Activated CD4-positive, CD25-positive, alpha-beta regulatory T cell treated with anti-CD3 and anti-CD28 coated beads, Interleukin-2, amount 50 U/mL, for 72 hours (primary cell): ENCODE results near the gene ERC1.
"Not testable (repeated sequence)": the region's sequence is repeated elsewhere in the genome, so short reads cannot be mapped to it uniquely, and the experiment has no call there.

ENCODE experiments used
- DNase-seq: peaks from one replicate; pipeline ENCODE4 v3.0.0; 2021

Gene ERC1

GRCh38 chr12:1255125-1255524 lies 264.1 kb downstream of the ERC1 start:
- DNase-seq: not testable (repeated sequence)

GRCh38 chr12:1255854-1256253 lies 264.8 kb downstream of the ERC1 start:
- DNase-seq: not testable (repeated sequence)

DNA sequence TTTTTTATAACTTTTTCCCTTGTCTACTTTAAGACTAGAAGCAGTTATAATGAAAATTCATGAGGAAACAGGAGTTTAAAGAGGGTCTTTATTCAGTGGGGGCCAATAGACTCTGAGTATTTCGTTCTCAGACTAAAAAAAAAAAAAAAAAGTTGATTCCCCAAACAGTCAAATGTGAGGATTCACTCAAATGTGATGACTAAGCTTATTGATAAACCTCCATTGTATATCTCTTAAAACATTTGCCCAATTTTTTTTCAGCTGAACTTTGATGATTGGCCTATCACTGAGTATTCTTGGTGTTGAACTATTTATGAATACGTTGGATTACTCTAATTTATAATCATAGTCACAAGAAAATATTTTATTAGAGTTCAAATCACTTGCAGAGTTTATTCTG lies 265.3 kb downstream of the ERC1 start:
- no peak for DNase-seq

- no peak for DNase-seq
Observed at GRCh38 chr12:1256991-1257390, 266.0 kb downstream of the ERC1 start.

- no peak for DNase-seq
Observed at GRCh38 chr12:1262011-1262410, 271.0 kb downstream of the ERC1 start.

DNA sequence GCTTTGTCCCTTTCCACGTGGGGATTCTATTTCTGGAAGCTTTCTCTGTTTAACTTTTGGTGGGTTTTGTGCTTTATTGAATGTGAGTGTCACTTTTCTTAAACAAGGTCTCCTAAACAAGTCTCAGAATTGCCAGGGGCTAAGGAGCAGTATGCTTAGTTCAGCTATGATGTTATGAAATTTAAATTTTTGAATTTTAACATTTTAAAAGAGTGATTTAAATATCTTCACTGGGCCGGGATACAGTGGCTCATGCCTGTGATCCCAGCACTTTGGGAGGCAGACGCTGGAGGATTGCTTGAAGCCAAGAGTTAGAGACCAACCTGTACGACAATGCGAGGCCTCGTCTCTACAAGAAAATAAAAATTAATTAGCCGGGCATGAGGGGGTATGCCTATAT lies 276.2 kb downstream of the ERC1 start:
- DNase-seq: no peak

DNA sequence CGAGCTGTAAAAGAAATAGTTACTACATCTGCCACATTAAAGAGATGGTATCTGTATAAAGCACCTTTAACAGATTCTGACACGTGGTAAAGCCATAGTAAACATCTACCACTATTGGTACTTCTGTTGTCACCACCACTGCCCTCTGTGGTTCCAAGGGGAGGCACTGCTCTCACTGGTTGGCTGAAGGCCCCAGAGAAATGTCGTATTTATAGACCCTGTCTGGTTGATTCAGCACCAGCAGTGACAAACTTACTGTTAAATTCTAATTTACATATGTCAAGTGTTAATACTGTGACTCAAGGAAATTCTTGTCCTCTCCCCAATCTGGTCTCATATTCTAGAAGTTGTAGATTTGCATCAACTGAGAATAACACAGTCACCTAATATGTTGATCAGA lies 281.1 kb downstream of the ERC1 start:
- no peak for DNase-seq

DNA sequence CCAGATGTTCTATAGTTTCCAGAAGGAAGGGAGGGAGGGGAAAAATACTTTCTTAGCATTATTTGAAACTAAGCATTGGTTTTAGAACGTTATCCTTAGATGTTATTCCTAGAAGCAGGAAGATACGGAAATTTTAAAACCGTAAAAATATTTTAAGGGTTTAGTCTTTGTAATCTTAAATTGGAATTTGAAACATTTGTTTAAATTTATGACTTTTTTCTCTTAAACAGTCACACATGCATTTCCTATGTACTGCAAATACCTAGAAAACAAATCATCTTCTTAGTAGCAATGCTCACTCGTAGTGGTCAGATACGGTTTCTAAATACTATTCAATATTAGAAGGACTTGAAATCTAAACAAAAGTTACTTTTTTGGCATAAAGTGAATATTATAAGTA lies 282.0 kb downstream of the ERC1 start:
- no peak for DNase-seq

GRCh38 chr12:1277905-1278304 lies 286.9 kb downstream of the ERC1 start:
- no peak for DNase-seq

GRCh38 chr12:1279050-1279449 lies 288.0 kb downstream of the ERC1 start:
- DNase-seq: no peak

GRCh38 chr12:1280059-1280458 lies 289.0 kb downstream of the ERC1 start:
- DNase-seq: no peak

DNA sequence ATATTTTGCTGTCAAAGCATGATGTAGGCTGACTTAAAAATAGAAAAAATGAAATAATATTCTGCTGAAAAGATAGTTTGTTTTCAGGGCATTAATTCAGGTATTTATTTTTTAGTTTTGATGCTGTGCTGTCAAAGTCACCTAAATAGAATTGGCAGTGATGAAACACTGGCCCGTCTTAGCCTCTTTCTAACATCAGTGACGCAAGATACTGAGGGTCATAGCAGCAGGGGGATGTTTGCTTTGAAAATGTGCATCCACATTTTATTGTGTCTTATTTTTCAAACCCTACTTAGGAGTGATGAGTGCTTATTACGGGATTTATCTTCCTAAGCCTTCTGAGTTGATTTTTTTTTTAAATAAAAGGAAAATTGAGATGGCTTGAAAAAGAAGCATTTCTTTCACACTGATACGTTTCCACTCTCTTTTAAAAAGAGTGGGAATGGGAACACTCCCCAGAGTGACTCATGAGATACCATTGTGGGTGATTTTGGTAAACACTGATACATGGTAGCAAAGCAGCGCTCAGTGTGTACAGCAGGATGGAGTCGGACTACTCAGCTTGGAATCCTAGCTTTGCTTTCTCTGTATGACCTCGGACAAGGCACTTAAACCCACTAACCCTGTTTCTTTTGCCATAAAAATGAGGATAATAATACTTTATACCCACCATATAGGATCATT lies 290.8 kb downstream of the ERC1 start:
- no peak for DNase-seq

- no peak for DNase-seq
Observed at GRCh38 chr12:1282670-1283315, 291.8 kb downstream of the ERC1 start.

- DNase-seq: no peak
Observed at GRCh38 chr12:1283316-1283715, 292.3 kb downstream of the ERC1 start.

- no peak for DNase-seq
Observed at GRCh38 chr12:1284611-1285010, 293.6 kb downstream of the ERC1 start.

GRCh38 chr12:1287446-1287975 lies 296.5 kb downstream of the ERC1 start:
- no peak for DNase-seq

DNA sequence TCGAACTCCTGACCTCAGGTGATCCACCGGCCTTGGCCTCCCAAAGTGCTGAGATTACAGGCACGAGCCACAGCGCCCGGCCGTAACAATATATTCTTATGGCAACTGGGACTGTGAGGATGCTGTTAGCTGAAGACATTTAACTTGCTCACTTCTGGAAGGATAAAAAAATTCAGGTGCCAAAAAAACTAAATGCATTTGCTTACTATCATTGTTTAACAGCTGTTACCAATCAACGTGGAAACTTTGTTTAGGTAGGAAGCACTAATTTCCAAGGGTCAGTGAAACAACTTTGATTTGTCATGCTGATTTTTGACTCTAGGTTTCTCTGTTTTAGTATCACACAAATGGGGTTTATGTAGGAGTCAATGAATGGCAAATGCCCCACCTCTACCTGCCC lies 297.3 kb downstream of the ERC1 start:
- no peak for DNase-seq

- no peak for DNase-seq
Observed at GRCh38 chr12:1289371-1290155, 298.5 kb downstream of the ERC1 start.

GRCh38 chr12:1290716-1291115 lies 299.7 kb downstream of the ERC1 start:
- no peak for DNase-seq

DNA sequence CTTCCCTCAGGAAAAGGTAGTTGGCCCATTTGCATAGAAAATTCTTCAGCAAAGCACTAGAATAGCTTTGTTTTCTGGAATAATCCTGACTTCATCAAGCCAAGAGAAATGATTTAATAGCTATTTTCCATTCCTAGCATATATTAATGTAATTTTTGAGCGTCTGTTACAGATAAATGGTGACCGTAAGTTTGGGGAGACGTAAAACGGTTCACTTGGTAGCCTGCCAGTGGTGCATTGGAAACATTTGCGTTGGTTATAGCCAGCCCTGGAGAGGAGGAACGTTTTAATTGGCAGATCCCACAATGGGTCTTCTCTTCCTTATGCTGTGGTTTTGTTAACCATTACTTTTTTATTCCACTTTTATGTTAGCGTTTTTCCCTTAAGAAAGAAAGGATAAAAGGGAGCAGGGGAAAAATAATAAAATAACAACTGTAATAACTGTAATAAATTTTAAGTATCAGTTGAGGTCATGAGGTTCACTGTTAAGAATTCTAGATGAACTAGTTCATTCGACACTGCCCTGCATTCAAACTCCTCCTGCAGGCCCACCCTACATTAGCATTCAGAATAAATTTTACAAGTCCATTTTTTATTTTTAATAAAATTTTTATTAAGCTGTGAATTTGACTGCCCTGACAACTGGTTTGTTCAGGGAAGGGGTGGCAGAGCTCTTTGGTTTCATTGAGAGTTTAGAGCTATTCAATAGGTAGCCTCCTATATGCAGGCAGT lies 300.7 kb downstream of the ERC1 start:
- DNase-seq: no peak

DNA sequence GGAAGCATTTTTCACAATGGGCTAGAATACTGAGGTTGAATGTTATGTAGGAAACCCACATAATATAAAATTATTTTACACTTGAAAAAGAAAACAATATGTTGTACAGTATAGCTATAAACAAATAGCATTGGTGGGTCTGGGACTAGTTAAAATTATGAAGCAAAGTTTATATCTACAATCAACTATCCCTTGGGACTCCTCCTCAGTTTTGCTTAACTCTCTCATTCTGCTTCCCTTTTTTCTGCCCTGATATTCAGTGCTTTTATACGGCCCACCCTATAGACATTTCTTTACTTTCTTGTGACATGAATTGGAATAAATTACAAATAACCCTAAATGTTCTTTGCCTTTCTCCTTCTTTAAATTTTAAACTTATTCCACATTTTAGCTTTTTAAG lies 302.9 kb downstream of the ERC1 start:
- no peak for DNase-seq

DNA sequence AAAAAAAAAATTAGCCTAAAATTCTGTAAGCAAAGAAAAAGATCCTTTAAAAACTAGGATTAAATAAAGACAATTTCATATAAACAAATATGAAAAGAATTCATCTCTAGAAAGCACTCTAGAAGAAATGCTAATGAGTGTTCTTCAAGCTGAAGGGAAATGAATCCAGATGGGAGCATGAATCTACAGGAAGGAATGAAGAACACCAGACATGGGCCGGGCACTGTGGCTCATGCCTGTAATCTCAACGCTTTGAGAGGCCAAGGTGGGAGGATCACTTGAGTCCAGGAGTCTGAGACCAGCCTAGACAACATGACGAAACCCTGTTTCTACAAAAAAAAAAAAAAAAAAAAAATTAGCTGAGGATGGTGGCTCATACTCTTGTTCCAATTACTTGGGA lies 306.2 kb downstream of the ERC1 start:
- no peak for DNase-seq

DNA sequence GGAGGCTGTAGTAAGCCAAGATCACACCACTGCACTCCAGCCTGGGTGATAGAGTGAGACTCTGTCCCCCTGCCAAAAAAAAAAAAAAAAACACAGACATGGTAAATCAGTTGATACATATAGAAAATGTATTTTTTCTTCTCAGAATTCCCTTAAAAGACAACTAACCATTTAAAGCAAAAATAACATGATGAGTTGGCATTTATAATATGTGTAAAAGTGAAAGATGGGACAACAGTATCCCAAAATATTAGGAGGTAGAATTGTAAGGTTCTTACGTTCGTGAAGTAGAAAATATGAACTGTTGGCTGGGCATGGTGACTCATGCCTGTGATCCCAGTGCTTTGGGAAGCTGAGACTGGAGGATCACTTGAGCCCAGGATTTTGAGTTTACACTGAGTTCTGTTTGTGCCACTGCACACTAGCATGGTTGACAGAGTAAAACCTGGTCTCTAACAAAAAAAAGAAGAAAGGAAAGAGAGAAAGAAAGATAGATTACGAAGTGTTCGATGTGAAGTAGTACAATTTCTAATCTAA lies 306.7 kb downstream of the ERC1 start:
- no peak for DNase-seq
